GM12891 (cell line): ENCODE results near the gene RIMBP2.

Experiments
- PAX5 ChIP-seq: IDR thresholded peaks from 2 replicates; pipeline ENCODE4 v1.6.1; 2011; ENCODE audit warnings: low read length, moderate library complexity, mild to moderate bottlenecking; ENCODE audit not compliant: insufficient read depth, severe bottlenecking
- POLR2A ChIP-seq: IDR thresholded peaks from 2 replicates; pipeline ENCODE4 v1.6.1; 2011; ENCODE audit warnings: low read depth, low read length, control low read depth
- POLR2AphosphoS5 ChIP-seq: IDR thresholded peaks from 2 replicates; pipeline ENCODE4 v1.6.1; 2011; ENCODE audit warnings: low read depth, low read length, control low read depth
- POU2F2 ChIP-seq: IDR thresholded peaks from 2 replicates; pipeline ENCODE4 v1.6.1; 2011; ENCODE audit warnings: low read depth, mild to moderate bottlenecking, control low read depth, low read length, moderate library complexity
- SPI1 ChIP-seq: IDR thresholded peaks from 2 replicates; pipeline ENCODE4 v1.6.1; 2011; ENCODE audit warnings: low read depth, low read length, control low read depth
- TAF1 ChIP-seq: IDR thresholded peaks from 2 replicates; pipeline ENCODE4 v1.6.1; 2011; ENCODE audit warnings: low read depth, low read length, control low read depth

GRCh38 chr12:130717752-130718151 lies 1.7 kb upstream of the RIMBP2 start:
- TF ChIP-seq POLR2A (no peak), TAF1 (no peak), POLR2AphosphoS5 (no peak), PAX5 (no peak), SPI1 (no peak), POU2F2 (no peak)
